ENCODE data around the gene FAM13C. TPM values are rescaled to one million over a fixed set of nuclear protein-coding genes. Genes with fewer than 3 reads are reported as not detected.
A peak's percentile ranks its signal among the peaks of the same experiment; 100 is the strongest.
"Not testable (repeated sequence)": the region's sequence is repeated elsewhere in the genome, so short reads cannot be mapped to it uniquely, and the experiment has no call there.

Gene FAM13C
- total RNA-seq, 1 donor from 2014 or later: 20.8 TPM

GRCh38 chr10:59242057-59242456 lies 120.3 kb downstream of the FAM13C start:
- DNase-seq (ENCODE audit: low spot score in 2 of 2): no peak
- no peak for FAIRE-seq

- FAIRE-seq (peak; percentile 97), DNase-seq (ENCODE audit: low spot score in 2 of 2) (peak; percentile 2 to 7)
Measured at GRCh38 chr10:59240582-59241183, 121.7 kb downstream of the FAM13C start.

GRCh38 chr10:59239108-59239507 lies 123.2 kb downstream of the FAM13C start:
- FAIRE-seq; DNase-seq (ENCODE audit: low spot score in 2 of 2): not testable (repeated sequence)

GRCh38 chr10:59237775-59238174 lies 124.6 kb downstream of the FAM13C start:
- FAIRE-seq: no peak

DNA sequence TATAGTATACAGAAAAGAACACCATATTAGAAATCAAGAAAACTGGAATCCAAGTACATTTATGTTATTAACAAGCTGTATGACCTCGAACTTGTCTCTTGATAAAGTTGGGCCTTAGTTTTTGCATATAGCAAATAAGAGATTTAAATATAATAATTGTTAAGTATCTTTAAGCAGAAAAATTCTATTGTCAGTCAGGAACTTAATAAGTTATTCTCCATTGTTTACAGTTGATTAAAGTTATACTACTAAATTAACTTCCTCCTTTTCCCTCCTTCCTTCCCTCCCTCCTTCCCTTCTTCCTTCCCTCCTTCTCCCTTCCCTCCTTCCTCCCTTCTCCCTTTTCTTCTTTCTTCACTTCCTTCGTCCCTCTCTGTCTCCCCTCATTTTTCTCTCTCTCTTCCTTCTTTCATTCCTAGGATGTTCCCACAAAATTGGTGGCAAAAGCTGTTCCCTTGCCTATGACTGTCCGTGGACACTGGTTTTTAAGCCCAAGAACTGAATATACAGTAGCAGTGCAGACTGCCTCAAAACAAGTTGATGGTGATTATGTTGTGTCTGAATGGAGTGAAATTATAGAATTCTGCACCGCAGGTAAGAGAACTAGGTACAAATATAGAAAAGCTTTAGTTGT lies 126.2 kb downstream of the FAM13C start:
- FAIRE-seq (no peak), DNase-seq (ENCODE audit: low spot score in 2 of 2) (no peak)

More at GRCh38 chr10:59237775-59238174, 124.6 kb downstream of the FAM13C start:
- DNase-seq (ENCODE audit: low spot score in 2 of 2): no peak

GRCh38 chr10:59234816-59235429 lies 127.4 kb downstream of the FAM13C start:
- DNase-seq (ENCODE audit: low spot score in 2 of 2) (no peak), FAIRE-seq (peak; percentile 86)

DNA sequence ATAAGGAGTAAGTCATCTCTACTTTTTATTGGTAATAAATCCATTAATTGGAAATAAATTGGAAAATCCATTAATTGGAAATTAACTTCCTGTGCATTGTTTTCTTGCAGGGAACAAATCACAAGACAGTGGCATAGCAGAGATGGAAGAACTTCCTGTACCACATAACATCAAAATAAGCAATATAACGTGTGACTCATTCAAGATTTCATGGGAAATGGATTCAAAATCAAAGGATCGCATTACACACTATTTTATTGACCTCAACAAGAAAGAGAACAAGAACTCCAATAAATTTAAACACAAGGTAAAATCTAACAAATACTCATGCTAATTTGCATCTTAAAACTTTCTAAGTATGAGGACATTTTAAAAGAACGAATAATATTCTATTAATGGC lies 128.2 kb downstream of the FAM13C start:
- FAIRE-seq (no peak), DNase-seq (ENCODE audit: low spot score in 2 of 2) (no peak)

- DNase-seq (ENCODE audit: low spot score in 2 of 2) (no peak), FAIRE-seq (no peak)
Measured at GRCh38 chr10:59229441-59229840, 132.9 kb downstream of the FAM13C start.

DNA sequence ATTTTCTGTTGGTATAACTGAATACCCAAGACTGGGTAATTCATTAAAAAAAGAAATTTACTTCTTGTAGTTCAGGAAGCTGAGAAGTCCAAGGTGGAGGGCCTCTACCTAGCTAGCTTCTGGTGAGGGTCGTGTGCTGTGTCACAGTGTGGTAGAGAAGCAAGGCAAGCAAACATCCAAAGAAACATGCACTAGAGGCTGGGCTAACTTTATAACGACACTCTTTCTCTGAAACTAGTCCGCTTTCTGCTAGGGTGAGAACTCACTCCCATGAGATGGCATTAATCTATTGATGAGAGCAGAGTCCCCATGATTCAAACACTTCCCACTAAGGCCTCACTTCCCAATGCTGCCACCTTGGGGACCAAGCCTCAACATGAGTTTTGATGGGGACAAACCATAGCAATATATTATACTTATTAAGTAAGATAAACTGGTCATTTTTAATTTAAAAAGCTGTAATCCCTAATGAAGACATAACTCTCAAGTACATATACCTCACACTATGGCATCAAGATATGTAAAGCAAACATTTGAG lies 135.1 kb downstream of the FAM13C start:
- no peak for DNase-seq (ENCODE audit: low spot score in 2 of 2)
- FAIRE-seq: no peak

- DNase-seq (ENCODE audit: low spot score in 2 of 2) (no peak), FAIRE-seq (no peak)
Measured at GRCh38 chr10:59225211-59225610, 137.1 kb downstream of the FAM13C start.

DNA sequence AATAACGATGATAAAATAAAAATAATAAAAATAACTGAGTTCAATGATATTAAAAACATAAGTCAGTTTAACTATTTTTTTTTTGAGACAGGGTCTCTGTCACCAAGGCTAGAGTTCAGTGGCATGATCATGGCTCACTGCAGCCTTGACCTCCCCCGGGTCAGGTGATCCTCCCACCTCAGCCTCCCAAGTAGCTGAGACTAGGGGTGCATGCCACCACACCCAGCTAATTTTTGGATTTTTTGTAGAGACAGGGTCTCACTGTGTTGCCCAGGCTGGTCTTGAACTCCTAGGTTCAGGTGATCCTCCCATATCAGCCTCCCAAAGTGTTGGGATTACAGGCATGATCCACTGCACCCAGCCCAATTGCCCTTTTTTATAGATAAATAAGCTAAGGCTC lies 138.8 kb downstream of the FAM13C start:
- not testable (repeated sequence) for FAIRE-seq; DNase-seq (ENCODE audit: low spot score in 2 of 2)

DNA sequence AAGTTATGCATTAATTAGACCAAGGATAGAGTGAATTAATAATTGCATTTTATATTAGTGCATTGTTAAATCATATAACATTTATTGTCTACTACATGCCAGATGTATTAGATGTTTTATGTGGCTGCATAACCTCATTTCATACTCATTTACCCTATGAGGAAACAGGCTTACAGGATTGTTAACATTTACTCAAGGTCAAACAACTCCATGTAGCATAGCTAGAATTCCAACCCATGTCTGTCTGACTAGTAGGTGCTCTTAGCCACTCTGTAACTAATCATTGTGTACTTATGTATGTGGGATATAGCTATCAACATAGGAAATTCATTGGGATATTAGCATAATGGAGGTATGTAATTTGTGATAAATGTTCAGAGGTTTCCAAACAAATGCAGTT lies 139.6 kb downstream of the FAM13C start:
- FAIRE-seq: no peak
- no peak for DNase-seq (ENCODE audit: low spot score in 2 of 2)

DNA sequence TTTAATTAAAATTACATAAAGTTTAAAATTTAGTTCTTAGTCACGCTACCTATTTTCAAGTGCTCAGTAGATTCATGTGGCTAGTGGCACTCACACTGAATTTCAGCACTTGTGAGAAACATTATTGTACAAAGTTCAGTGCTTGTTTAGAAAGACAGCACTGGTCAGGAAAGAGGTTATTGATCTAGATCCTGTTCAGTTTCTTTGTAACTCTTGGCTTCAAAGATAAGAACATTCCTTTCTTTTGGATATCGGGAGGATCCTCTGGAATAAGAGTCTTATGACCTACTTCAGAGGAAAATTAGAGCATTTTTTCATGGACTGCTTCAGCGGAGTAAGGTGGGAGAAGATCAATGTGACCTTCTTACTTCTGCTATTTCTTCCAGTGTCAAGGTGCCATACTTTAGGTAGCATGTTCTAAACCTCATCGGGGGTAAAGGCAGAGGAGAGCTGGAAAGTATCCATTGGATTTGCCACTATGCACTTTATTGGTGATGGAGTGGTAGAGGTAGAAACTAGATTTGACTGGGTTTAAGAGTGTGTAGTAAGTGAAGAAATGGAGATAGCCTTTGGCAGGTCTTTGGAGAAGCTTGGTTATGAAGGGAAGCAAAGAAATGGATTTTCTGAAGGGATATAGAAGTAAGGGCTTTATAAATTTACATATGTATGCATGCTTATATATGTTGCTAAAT lies 146.0 kb downstream of the FAM13C start:
- FAIRE-seq (no peak), DNase-seq (ENCODE audit: low spot score in 2 of 2) (no peak)

DNA sequence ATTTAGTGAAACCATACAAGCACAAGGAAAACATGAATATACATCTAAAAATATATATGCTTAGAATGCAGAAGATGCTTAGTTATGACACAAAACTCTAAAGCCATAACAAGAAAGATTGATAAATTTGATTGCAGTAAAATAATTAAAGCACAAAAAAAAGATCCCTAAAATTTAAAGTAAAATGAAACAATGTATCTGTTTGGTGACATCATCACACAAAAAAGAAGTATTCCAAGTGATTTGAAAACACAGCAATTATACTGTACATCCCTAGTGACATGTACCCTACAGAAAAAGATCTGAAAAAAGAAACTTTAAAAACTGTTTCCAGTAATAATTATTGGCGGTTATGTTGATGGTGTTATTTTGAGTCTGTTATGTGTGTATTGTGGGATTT lies 148.2 kb downstream of the FAM13C start:
- FAIRE-seq (peak; percentile 58), DNase-seq (ENCODE audit: low spot score in 2 of 2) (no peak)

DNA sequence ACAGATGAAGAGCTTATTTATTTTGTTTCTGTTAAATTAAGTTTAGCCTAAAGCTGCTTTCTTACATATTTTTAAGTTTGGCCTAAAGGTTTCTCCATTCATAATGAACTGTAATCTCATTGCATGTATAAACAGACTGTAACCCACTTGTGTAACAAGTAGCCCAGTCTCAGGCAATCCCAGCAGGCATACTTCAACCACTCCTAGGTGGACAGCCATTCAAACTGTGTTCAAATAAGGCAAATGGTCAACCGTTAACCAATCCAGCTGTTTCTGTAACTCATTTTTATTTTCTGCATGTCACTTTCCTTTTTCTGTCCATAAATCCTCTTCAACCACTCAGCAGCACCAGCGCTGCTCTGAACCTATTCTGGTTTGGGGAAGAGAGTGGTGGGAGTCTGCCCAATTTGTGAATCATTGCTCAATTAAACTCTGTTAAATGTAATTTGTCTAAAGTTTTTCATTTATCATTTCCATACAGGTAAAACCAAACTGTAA lies 150.0 kb downstream of the FAM13C start:
- FAIRE-seq (no peak), DNase-seq (ENCODE audit: low spot score in 2 of 2) (no peak)

GRCh38 chr10:59206204-59206720 lies 156.1 kb downstream of the FAM13C start:
- FAIRE-seq: no peak

More at GRCh38 chr10:59206204-59206720, 156.1 kb downstream of the FAM13C start:
- DNase-seq (ENCODE audit: low spot score in 2 of 2): no peak
